Skin epidermis (tissue), 12 donors: ENCODE measurements around the gene SLC35A4.

Experiments
- H3K27ac ChIP-seq, 21 experiments: fragments of 200-600 bp; sonication (generic) in 11 of 21; one replicate each; pipeline ENCODE4 v1.5.0; 2020; ENCODE audit warnings: mild to moderate bottlenecking in 3 of 21, inconsistent platforms in 2 of 21, moderate library complexity in 2 of 21
- H3K4me3 ChIP-seq, 7 experiments: fragments of 200-600 bp; sonication (generic) in 2 of 7; one replicate each; pipeline ENCODE4 v1.5.0; 2020; ENCODE audit warnings: inconsistent platforms in 2 of 7, mild to moderate bottlenecking in 2 of 7, moderate library complexity in 1 of 7

The SLC35A4 gene

DNA sequence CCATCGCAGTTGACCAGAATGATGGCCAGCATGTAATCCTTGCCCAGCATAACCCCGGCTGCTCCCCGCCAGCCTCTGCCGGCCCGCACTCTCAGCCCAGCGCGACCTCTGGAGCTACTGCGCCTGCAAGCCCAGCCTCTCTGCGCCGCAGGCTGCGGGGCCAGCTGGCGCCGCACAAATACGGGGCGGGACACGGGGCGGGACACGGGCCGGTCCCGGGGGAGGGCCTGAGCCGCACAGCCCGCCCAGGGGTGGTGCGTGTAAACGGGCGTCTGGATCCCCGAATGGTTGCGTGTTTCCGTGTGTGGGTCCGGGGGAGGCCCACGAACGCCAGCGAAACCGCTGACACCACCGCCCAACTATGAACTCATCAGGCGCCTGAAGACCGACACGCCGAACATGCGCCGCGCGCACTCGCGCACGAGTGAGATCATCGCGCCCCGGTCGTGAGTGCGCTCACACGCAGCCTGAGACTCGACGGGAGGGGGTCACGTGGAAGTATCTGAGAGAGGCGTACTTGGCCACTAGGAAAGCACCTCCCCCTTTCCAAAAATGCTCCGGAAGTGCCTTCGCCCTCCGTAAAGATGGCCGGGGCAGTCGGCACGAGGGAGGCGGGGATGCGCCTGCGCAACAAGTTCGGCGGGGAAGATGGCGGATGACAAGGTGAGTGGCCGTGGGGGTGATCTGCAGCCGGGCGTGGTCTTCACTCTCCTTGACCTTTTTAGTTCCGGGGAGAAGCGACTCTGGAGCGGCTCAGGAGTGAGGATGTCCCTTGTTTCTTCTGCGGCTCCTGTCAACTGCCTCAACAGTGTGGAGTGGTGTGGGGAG lies at the start of gene SLC35A4, which contains the start of gene APBB3:
SLC35A4 (plus strand) TSS at position 633 of the 828 bp plus-strand sequence. CDS start 2,342 bp downstream, outside the sequence.
APBB3 (minus strand) TSS at position 403 of the 828 bp plus-strand sequence; CDS start at position 50, 353 bp downstream.
- Histone ChIP-seq H3K4me3 (peak within 1 kb of the TSS; percentile 58 to 85 (median 65)), H3K27ac (peak within 1 kb of the TSS; percentile 43 to 95 (median 89))

DNA sequence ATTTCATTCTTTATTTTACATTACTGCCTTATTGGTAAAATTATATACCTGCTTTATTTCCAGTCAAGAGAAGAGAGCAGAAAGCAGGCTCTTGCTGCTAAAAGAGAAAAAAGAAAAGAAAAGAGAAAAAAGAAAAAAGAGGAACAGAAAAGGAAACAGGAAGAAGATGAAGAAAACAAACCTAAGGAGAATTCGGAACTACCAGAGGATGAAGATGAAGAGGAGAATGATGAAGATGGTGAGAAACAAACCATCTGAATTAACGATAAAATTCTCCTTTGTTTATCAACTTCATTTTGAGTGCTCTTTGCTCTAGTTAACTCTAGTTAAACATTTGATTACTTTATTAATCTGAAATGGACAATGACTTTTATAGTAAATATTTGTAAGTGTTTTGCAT lies 40.6 kb upstream of the SLC35A4 start:
- Histone ChIP-seq H3K27ac (no peak overlapping the region), H3K4me3 (no peak overlapping the region)

- no peak overlapping the region for H3K4me3 ChIP-seq
- H3K27ac ChIP-seq, result no peak overlapping the region
These were observed 24.4 kb upstream of the SLC35A4 start for GRCh38 chr5:140540227-140540626.

DNA sequence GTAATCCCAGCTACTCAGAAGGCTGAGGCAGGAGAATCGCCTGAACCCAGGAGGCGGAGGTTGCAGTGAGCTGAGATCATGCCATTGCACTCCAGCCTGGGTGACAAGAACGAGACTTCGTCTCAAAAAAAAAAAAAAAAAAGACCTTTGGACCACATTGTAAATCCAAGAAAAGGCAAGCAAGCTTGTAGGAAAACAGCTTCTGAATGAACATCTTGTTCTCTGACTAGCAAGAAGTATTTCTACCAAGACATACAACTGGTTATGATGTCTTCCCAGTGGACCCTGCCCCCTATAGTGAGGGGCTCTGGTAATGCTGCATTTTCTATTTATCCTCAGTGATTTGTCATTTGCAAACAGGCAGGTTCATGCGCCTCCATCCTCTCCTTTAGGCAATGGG lies 21.7 kb upstream of the SLC35A4 start:
- H3K4me3 ChIP-seq, result no peak overlapping the region
- no peak overlapping the region for H3K27ac ChIP-seq

DNA sequence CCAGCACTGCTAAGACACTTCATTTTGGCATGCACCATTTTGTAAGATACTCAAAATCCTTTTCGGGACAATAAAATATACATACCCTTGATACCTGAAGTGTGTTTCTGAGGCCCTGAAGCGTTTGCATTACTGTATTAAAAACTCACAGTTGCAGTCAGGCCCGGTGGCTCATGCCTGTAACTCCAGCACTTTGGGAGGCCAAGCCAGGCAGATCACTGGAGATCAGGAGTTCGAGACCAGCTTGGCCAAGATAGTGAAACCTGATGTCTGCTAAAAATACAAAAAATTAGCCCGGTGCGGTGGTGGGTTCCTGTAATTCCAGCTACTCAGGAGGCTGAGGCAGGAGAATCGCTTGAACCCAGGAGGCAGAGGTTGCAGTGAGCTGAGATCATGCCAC lies 19.6 kb upstream of the SLC35A4 start:
- Histone ChIP-seq H3K4me3 (no peak overlapping the region), H3K27ac (no peak overlapping the region)

DNA sequence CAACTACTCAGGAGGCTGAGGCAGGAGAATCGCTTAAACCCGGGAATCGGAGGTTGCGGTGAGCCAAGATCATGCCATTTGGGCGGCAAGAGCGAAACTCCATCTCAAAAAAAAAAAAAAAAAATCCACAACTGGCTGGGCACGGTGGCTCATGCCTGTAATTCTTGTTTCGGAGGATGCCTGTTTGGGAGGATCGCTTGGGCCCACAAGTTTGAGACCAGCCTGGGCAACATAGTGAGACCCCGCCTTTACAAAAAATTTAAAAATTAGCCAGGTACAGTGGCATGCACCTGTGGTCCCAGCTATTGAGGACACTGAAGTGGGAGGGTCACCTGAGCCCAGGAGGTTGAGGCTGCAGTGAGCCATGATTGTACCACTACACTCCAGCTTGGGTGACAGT lies 19.0 kb upstream of the SLC35A4 start:
- H3K4me3 ChIP-seq, result no peak overlapping the region
- peak overlapping the region in 2 of 21 experiments; percentile 2 to 43 for H3K27ac ChIP-seq

DNA sequence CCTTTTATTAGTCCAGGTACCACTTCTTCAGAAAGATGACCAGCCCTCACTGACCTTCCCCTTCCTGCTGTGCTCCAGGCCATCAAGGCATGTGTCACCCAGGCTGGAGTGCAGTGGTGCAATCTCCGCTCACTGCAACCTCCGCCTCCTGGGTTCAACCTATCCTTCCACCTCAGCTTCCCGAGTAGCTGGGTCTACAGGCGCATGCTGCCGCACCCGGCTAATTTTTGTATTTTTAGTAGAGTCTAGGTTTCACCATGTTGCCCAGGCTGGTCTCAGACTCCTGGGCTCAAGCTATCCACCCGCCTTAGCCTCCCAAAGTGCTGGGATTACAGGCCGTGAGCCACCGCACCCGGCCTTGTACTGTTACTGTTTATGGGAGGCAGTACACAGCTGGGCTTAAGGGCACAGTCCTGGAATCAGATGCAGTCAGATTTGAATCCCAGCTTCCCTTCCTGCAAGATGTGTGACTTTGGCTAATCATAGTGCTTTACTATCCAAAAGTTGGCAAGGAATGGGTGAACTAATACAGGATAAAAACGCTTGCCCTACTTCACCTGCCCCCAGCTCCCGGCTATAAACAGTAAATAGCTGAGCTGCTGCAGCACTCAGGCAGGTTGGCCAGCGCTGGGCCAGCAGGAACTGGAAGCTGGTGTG lies 17.6 kb upstream of the SLC35A4 start:
- H3K27ac ChIP-seq, result peak overlapping the region in 19 of 21 experiments; percentile 31 to 96 (median 90)
- peak overlapping the region; percentile 29 to 60 (median 38) for H3K4me3 ChIP-seq

DNA sequence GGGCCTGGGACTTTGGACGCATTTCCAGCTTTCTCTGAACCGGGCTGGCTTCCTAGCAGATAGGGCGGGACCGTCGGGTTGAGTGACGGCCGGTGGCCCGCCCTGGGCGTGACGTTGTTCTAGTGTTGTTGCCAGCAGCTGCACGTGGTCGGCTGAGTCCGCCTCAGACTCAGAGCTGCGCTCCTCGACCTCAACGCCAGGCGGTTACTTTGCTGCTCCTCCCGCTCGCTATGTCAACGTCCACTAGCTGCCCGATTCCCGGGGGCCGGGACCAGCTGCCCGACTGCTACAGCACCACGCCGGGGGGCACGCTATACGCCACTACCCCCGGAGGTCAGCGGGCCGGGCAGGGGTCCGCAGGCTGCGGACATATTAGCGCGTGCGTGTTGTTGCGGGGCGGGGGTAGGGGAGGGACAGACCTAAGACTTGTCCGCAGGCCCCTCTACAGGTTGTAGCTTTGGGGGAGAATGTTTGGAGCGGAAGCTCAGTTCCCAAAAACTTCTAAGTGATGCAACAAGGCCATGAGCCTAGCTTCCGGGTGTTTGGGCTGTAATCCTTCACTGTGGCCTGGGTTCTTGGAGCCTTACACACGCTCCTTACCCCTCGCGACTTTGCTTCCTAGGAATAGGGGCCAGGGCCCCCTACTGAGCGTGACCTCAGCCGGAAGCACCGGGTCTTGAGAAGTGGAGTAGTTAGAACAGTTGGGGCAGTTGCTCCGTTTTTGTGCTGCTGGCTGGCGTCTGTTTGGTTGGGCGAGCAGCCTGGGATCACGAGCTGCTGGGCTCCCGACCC lies 16.9 kb upstream of the SLC35A4 start, which contains the start of gene EIF4EBP3:
EIF4EBP3 (plus strand) TSS at position 155 of the 792 bp plus-strand sequence; CDS start at position 231, 76 bp downstream.
- Histone ChIP-seq H3K4me3 (peak within 1 kb of the TSS; percentile 29 to 60 (median 38)), H3K27ac (peak within 1 kb of the TSS; percentile 62 to 96 (median 89))

DNA sequence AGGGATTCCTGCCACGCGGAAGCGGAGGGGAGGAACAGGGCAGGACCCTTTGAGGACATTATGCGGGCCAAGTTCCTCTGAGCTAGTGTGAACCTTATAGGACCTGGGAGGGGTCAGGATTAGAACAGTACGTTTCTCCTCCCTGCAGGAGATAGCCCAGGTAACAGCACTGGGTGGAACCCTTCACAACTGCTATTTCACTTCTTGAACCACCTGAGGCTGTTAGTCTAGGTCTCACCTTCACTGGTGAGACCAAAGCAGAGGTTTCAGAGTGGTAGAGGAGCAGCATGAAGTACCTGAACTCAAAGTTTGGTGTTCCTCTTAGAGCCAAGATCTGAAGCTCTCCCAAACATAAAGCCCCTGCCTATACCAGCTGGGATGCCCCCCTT lies 16.3 kb upstream of the SLC35A4 start:
- Histone ChIP-seq H3K4me3 (peak overlapping the region; percentile 29 to 60 (median 38)), H3K27ac (peak overlapping the region; percentile 62 to 96 (median 89))

- Histone ChIP-seq H3K4me3 (no peak overlapping the region), H3K27ac (peak overlapping the region in 19 of 21 experiments; percentile 10 to 96 (median 90))
These were observed 15.8 kb upstream of the SLC35A4 start for GRCh38 chr5:140548791-140549190.

DNA sequence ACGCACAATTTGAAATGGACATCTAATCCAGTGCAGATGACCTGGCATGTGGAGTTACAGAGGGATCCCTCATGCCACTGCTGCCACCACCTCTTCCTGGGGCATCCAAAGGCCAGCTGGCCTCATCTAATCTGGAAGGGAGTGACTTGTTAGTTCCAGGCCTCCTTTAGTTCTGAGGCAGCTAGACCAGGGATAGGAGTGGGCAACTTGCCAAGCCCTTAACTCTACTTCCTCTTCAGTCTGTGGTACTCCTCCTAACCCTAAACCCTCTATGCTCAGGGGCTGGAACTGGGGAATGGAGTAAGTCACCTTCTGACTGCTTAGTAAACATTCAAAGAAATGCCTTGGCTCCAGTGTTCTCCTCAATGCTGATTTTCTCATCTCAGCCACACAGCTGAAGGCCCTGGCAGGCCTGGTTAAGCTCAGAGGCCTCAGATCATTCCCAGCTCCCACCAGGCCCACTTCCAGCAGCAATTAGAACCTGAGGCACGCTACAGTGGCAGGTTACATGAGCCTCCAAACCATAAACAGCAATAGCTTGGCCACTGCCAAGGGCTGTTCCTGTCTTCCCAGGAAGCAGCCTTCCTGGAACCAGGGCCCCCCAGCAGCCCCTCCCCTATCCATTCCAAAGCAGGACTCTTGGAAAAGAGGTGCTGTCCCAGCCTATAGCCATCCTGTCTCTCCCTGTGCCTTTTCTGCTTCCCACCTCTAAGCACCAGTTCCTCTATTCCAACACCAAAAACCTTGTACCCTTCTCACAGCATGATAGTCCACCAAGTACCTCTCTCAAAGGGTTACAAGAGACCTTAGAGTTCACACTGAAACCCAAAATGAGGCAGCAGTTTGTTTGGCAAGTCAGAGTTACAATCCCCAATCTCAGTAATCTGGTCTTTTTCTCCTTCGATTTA lies 15.1 kb upstream of the SLC35A4 start:
- Histone ChIP-seq H3K27ac (peak overlapping the region in 14 of 21 experiments; percentile 7 to 96 (median 90)), H3K4me3 (no peak overlapping the region)

- Histone ChIP-seq H3K4me3 (no peak overlapping the region), H3K27ac (peak overlapping the region in 10 of 21 experiments; percentile 7 to 96 (median 89))
These were observed 14.2 kb upstream of the SLC35A4 start for GRCh38 chr5:140550147-140551079.

GRCh38 chr5:140551872-140552271 lies 12.8 kb upstream of the SLC35A4 start:
- H3K4me3 ChIP-seq, result no peak overlapping the region
- no peak overlapping the region for H3K27ac ChIP-seq

DNA sequence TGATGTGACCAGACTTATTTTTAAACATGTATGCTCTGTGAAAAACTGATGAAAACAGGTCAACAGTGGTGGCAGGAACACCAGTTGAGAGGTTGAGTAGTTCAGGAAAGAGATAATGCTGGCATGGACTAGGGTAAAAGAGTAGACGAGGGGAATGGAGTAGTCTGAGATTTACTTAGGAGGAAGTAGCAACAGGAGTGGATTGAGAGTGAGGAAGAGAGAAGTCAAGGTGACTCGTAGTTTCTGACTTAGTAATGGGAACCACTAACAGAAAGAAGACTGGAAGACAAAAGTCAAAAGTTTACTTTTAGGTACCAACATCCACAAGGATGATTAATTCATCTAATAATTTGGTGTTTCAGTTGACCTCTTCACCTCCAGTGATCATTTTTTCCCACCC lies 11.0 kb upstream of the SLC35A4 start:
- no peak overlapping the region for H3K27ac ChIP-seq
- H3K4me3 ChIP-seq, result no peak overlapping the region

DNA sequence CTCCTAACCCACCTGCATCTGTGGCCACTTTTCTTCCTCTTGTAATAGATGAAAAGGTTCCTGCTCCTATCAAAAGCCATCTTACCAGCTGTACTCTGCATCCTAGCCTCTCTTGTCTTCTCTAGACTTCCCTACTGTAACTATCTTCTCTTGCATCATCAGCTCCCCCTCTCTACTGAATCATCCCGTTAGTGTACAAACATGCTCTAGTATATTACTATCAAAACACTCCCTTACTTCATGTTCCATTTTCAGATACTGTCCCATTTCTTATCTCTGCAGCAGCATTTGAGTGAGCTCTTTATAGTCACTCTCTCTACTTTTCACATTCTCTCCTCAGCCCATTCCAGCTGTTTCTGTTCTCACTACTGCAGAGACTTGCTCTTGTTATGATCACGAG lies 10.2 kb upstream of the SLC35A4 start:
- Histone ChIP-seq H3K27ac (no peak overlapping the region), H3K4me3 (no peak overlapping the region)

DNA sequence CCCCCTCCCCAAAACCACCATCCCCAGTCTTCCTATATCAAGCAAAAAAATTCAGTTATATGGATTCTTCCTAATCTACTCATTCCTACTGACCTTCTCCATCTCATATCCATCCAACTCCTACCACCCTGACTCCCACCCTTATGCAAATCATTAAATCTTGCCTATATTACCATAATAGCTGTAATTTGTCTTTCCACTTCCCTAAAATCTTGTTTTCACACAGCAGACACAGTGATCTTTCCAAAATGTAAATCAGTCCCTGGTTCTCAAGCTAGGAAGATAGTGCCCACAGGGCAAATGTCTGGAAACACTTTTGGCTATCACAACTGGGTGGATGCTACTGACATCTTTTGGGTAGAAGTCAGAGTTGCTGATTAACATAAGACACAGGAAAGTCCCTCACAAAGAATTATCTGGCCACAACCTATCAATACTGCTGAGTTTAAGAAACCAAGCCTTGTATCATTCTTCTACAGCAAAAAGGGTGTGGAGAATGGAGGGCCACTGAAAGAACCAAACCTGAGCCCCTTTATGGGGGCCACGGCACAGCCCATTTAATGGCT lies 8.8 kb upstream of the SLC35A4 start:
- peak overlapping the region in 6 of 7 experiments; percentile 56 to 72 (median 70) for H3K4me3 ChIP-seq

GRCh38 chr5:140556438-140556837 lies 8.2 kb upstream of the SLC35A4 start:
- Histone ChIP-seq H3K4me3 (peak overlapping the region; percentile 52 to 72 (median 69)), H3K27ac (peak overlapping the region in 16 of 21 experiments; percentile 79 to 97 (median 93))

More for the DNA sequence above, 8.8 kb upstream of the SLC35A4 start:
- H3K27ac ChIP-seq, result peak overlapping the region in 5 of 21 experiments; percentile 25 to 96 (median 38)
